Neural progenitor cell (in vitro differentiated cells): ENCODE data around the gene CCDC134.

Experiments used
- CTCF ChIP-seq: fragments of 200-600 bp; sonication (generic); IDR thresholded peaks from 2 replicates; pipeline ENCODE4 v1.5.1; 2017; ENCODE audit warnings: antibody characterized with exemption, mild to moderate bottlenecking
- EZH2phosphoT487 ChIP-seq: fragments of 200-600 bp; sonication (generic); IDR thresholded peaks from 2 replicates; pipeline ENCODE4 v1.6.1; 2017; ENCODE audit warnings: antibody characterized with exemption

DNA sequence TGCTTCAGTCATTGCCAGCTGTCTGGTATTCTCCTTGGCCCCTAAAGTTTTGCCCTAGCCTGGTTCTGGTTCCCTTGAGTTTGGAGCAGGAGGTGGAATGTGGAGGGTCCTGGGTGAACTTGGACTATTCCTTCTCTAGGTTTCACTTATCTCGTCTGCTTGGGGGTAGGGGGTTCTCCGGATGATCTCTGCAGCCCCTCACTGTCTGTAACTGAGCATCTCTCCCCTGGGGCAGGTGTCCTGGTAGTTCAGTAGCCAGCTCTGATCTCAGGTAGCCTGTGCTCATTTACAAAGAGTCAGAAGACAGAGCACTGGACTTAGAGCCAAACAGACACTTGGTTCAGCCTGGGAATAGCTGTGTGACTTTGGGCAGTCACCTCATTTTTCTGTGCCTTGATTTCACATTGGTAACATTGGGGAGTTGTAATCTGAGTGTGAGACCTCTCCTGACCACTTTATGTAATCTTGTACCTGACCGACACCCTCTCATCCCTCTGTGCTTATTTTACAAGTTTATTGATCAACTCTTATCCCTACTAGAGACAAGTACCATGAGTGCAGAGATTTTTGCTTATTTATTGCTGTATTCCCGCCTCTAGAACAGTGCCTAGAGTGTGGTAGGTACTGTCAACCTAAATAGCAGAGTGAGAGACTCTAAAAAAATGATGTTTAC lies 804 bp downstream of the CCDC134 start:
- no peak for TF ChIP-seq CTCF
- no peak for TF ChIP-seq EZH2phosphoT487
